Skin epidermis (tissue), 12 donors: Measurements from ENCODE around the gene SUN2.
A peak's percentile ranks its signal among the peaks of the same experiment; 100 is the strongest.

Experiments
- H3K27ac ChIP-seq, 21 experiments: fragments of 200-600 bp; sonication (generic) in 11 of 21; one replicate each; pipeline ENCODE4 v1.5.0; 2020; ENCODE audit warnings: mild to moderate bottlenecking in 3 of 21, inconsistent platforms in 2 of 21, moderate library complexity in 2 of 21
- H3K4me3 ChIP-seq, 7 experiments: fragments of 200-600 bp; sonication (generic) in 2 of 7; one replicate each; pipeline ENCODE4 v1.5.0; 2020; ENCODE audit warnings: inconsistent platforms in 2 of 7, mild to moderate bottlenecking in 2 of 7, moderate library complexity in 1 of 7

The SUN2 gene

DNA sequence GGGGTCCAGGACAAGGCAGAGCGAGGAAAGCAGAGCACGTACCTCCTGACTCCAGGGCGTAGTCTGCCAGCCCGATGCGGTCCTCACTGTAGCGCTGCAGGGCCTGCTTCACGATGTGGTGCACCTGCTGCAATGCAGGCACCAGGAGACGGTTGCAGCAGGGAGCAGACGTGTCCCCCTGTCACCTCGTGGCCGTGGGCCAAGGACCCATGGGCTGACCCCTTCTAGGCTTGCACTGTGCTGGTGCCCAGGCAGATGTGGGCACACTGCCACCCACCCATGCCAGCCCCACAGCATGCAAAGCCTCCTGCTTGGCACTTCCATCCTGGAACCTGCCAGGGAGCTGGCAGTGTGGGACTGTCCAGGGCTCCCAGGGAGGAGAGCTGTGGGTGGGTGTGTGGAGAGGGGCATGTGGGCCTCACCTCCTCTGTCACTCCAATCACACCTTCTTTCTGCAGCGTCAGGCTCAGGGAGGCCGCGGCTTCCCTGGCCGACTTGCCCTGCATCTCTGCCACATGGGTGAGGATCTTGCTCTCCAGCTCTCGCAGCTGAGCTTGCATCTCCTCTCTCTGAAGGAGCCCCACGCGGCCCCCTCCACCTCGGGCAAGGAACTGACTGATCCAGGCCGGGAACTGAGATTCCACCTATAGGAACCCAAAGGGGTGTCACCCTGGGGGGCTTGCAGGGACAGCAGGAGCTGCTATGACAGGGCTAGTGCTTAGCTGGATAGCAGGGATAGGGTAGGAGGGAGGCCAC lies 16.3 kb downstream of the SUN2 start:
- H3K4me3 ChIP-seq = no peak overlapping the region
- peak overlapping the region in 1 of 21 experiments; percentile 20 for H3K27ac ChIP-seq

DNA sequence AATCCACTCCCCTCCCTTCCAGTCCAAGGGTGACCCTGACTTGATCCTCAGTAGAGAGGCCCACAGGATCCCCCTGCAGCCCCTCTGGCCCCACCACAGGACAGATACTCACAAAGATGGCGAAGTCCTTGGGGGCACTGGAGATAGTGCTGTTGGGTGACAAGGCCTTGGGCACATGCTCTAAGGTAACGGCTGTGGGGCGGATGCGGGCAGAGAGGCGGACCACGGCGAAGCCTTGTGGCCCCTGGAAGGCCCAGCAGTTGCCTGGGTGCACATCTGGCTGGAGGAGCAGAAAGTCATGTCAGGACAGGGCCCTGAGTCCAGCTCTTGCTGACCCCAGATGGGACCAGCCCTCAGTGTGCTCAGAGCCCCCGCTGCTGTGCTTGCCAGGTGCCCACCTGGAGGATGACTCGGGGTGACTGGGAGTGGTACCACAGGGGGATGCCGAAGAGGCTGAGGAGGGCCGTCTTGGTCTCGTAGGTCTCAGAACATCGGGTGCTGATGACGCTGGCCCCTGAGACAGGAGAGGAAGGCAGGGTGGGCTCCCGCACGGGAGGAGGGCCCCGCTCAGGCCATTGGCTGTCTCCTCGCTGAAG lies 17.2 kb downstream of the SUN2 start:
- no peak overlapping the region for H3K27ac ChIP-seq
- H3K4me3 ChIP-seq = no peak overlapping the region

DNA sequence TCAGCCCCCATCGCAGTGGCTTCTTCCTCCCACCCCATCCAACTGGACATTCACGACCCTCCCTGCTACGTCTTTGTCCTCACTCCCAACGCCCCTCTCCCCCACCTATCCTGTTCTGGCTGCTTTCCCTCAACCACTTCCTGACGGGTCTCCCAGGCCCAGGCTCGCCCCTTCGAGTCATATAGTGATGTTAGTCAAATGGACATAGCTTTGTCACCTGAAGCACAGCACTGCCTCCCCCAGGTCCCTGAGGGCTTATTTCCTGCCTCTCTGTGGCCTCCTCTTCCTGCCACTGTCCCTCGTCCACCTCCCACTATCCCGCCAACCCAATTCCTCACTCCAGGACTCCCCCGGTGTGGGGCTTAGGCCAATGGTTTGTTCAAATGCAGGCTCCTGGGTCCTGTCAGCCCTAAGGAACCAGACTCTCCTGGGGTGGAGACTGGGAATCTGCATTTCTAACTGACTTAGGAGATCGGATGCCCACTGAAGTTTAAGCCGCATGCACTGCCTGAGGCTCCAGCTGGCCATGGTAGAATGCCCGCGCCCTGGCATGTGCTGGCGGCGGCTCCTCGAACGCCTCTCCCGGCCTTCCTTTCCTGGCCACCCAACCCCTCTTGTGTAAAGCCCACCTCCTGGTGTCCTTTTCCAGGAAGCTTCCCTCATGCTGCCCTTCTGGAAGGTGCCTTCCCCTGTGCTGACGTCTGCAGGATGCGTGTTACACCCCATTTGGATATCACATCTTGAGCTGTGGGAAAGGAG lies 18.3 kb downstream of the SUN2 start:
- no peak overlapping the region for H3K4me3 ChIP-seq
- H3K27ac ChIP-seq = no peak overlapping the region

DNA sequence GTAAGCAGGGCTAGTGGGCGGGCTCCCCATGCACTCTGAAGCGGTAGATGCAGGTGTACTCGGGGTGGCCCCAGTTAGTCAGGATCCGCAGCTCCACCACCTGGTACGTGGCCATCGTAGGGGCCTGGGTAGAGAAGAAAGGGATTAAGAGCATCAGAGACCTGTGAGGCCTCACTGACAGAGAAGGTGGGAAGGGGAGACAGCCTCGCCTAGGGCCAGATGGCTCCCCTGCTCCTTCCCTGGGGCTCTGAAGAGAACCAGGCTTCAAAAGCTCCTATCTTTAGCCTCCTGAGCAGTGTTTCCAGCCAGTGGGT lies 19.6 kb downstream of the SUN2 start:
- Histone ChIP-seq H3K4me3 (no peak overlapping the region), H3K27ac (peak overlapping the region in 2 of 21 experiments; percentile 9 to 15)

DNA sequence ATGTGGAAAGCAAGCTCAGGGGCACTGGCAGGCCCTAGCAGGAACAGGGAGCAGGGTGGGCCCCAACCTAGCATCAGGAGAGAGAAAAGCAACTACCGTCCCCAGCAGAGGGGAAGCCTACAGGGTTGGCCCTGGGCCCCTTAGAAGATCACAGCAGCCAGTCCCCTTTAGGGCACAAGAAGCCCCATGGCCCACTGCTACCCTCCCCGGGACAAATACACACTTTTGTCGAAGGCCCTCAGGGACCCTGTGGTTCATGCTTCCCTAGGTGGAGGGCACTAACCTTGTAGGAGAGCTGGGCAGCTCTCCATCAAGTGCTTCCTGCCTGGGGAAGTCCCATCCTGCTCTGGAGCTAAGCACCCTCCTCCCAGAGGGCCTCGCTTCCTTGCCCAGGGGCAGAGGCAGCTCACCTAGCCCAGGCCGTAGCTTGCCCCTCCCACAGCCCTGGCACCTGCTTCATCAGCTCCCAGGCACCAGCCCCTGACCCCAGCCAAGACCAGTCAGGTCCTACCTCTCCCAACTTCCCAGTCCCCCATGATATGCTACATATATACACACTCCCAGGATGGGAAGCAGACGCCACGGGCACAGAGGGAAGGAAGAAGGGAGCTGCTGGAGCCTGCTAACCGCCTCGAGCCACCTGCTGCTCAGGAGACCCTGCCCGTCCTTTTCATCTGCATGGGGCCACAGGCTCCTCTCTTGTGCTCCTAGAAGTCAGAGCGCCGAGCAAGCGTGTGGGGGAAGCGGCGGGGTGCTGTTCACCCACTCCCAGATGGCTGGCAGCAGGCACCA lies 20.1 kb downstream of the SUN2 start:
- H3K4me3 ChIP-seq = no peak overlapping the region
- H3K27ac ChIP-seq = peak overlapping the region in 5 of 21 experiments; percentile 9 to 27 (median 15)

DNA sequence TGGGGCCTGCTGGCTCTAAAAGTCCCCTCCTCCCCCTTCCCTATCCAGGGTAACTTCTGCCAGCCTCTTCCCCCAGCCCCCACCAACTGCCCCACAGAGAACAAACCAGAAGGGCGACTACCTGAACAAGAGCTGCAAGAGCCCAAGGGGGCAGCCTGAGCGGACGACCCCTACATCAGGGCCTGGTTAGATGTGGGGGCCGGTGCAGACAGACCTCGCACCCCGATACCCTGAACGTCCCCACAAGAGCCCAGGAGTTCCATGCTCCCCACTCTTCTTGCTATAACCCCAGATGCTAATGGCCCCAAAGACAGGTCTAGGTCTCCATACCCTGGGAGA lies 20.7 kb downstream of the SUN2 start:
- H3K27ac ChIP-seq = peak overlapping the region in 4 of 21 experiments; percentile 9 to 22 (median 12)
- no peak overlapping the region for H3K4me3 ChIP-seq

DNA sequence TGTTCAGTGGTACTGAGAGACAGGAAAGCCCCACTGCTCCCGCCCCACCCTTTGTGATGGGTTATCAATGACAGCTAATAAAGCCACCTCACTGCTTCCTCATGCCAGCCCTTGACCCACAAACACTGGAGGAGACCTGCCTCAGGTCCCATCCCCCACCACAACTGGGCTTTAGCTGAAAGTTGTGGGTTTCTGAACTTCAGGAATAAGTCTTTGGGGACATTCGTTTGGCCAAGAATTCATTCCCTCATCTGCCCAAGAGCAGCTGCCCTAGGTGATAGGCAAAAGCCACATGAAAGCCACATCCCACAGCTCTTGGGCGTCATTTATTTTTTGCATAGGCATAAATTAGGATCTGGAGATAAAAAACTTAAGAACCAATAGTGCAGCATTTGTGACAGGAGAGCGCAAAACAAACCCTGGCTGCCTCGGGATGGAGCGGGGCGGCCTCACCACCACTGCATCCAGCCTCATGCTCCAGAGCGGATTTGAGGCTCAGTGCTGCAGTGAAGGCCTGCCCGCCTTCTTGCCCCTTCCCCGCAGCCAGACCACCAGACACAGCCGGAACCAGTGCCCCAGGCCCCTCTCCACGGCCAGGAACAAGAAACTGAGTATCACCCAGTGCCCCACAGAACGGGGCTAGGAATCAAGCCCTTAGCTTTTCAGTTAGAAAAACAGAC lies 21.2 kb downstream of the SUN2 start:
- peak overlapping the region in 6 of 21 experiments; percentile 5 to 44 (median 32) for H3K27ac ChIP-seq
- H3K4me3 ChIP-seq = no peak overlapping the region

DNA sequence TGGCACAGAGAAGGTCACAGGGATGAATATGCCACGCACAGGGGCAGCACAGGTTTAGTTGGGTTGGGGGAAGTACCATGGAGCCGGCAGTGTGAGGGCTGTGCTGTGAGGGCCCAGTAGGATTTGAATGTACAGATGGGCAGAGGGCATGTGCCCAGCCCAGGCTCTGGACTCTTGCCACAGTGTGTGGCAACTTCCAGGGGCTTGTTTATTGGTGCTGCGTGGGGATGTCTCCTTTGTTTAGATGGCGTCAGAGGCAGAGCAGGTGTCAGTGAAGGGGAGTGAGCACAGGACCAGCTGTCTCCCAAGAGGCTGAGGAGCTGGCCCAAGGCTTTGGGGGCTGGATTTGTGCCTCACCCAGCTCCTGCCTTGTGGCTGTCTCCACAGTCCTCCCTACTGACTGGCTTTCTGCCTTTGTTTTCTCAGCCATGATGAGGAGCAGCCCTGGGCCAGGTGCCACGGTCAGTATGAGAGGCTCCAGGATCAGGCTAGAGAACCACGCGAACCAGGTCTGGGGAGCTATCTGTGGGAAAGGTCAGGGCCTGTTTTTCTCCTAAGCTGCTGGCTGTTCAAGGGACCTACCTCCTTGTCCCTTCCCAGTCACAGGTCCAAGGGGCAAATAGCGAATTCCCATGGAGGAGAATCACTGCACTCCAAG lies 21.9 kb downstream of the SUN2 start:
- H3K4me3 ChIP-seq = no peak overlapping the region
- H3K27ac ChIP-seq = peak overlapping the region in 7 of 21 experiments; percentile 5 to 69 (median 30)

DNA sequence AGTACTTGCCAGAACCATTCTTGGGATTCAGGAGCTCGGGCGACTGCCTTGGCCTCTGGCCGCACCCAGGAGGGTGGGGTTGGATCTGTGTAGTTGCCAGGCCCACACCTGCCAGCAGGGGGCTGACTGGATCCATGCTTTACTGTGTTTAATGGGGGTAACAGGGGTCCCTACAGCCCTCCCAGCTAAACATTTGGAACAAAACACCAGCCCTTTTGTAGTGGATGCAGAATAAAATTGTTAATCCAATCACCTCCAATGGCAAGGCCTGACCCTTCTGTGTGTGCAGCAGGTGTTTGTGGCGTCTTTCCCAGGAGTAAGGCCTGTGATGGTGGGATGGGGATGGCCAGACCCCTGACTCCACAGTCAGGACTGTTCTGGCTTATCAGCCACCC lies 22.5 kb downstream of the SUN2 start:
- H3K27ac ChIP-seq = peak overlapping the region in 9 of 21 experiments; percentile 15 to 71 (median 34)
- H3K4me3 ChIP-seq = no peak overlapping the region

DNA sequence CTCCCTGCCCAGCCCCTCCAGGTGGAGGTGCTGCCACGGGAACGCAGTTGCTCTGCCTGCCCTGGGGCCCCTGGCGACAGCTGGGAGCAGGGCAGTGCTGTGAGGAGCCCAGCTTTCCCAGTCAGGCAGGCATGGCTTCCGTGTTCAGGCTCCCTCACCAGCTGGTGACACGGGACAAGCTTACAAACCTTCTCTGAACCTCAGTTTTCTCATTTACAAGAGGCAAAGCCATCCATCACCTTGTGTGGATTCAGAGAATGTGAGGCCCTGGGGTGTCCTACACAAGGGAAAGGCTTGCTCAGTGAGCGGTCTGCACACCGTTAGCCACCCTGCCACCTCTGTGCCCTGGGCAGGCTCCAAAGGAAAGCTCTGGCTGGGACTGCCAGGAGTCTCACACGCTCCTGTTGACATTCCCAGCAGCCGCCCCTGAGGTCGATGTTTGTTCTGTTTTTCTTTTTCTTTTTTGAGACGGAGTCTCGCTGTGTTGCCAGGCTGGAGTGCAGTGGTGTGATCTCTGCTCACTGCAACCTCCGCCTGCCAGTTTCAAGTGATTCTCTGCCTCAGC lies 23.5 kb downstream of the SUN2 start:
- peak overlapping the region in 4 of 21 experiments; percentile 9 to 18 (median 14) for H3K27ac ChIP-seq
- no peak overlapping the region for H3K4me3 ChIP-seq

DNA sequence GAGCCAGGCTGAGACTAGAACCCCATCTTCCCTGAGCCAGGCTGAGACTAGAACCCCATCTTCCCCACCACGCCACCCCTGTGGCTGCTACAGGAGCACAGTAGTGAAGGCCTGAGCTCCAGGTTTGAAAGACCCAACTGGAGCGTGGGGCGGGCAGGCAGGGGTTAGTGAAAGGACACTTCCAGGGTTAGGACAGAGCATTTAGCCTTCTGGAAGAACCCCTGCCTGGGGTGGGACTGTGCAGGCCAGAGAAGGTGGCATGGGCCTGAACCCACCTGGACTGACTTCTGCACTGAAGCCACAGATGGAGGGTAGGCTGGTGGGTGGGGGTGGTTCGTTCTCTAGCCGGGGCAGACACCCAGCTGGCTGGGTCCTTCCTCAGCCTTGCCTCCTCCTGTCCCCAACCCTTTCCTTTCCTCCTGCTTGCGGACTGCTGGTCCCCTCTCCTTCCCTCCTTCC lies 24.1 kb downstream of the SUN2 start:
- Histone ChIP-seq H3K27ac (peak overlapping the region in 2 of 21 experiments; percentile 9 to 17), H3K4me3 (no peak overlapping the region)

DNA sequence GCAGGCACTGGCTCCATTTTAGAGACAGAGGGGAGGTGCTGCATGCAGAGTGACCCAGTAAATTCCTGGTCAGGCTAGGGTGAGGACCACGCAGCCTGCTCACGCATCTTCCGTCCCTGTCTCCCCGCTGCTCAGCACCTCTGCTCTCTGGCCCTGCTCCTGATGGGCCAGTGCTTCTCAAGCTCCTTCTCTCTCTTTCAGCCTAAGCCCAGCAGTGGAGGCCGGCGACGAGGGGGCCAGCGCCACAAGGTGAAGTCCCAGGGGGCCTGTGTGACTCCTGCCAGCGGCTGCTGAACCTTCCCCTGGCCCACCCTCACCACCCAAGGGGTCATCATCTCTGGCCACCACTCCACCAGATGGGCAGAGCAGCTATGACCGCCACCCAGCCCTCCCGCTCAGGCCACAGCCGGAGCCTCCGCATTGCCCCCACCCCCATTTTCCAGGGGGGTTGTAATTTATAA lies 25.4 kb downstream of the SUN2 start:
- Histone ChIP-seq H3K27ac (no peak overlapping the region), H3K4me3 (no peak overlapping the region)

DNA sequence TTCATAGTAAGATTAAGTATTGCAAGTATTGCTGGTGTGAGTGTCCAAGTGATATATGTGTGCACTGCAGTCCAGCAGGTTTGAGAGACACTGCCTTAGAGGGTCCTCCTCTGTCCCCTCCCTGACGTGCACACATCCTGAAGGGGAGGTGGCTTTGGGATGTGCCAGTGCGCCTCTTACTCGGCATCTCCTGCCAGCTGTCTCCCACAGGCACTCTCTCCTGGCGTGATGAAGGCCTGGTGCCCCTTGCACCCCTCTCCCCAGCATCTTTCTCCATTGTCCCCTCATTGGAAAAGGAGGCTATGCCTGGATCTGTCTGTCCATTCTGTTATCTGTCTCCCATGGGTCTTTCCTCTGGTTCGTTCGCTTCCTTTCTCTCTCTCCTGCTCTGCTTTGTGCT lies 25.9 kb downstream of the SUN2 start:
- no peak overlapping the region for H3K27ac ChIP-seq
- no peak overlapping the region for H3K4me3 ChIP-seq

DNA sequence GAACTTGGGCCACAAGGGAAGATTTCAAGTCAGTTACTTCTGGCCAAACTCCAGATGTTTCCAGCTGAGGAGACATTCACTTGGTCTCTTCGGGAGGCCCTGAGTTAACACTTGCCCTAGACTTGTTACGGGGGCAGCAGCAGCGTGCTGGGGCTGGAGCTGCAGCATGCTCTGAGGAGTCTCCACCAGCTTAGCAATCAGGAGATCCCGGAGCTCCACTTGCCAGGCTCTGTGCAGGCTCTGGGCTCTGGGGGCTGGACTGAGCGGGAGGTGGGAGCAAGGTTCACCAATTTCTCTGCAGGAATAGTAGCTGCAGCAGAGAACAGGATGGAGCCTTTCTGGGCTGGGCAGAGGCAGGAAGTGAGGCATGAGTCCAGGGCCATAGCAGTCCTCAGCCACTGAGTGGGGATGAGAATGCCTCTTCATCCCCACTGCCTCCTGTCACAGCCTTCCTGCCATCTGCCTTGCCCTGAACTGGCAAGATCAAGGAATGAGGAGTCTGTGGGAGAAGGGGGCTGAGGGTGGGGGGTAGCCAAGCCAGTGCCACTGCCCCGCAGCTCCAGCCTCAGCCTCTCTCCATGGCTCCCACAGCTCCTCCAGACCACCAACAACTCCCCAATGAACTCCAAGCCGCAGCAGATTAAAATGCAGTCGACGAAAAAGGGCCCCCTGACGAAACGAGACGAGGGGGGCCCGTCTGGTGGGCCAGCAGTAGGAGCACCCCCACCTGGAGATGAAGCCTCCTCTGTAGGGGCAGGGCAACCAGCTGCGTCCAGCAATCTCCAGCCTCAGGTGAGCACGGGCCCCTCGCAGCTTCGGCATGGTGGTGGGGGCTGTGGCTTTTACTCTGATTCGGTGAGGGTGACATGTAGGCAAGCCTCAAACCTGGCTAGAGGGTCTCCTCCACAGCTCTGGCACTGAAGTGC lies 26.7 kb downstream of the SUN2 start:
- Histone ChIP-seq H3K27ac (no peak overlapping the region), H3K4me3 (no peak overlapping the region)

DNA sequence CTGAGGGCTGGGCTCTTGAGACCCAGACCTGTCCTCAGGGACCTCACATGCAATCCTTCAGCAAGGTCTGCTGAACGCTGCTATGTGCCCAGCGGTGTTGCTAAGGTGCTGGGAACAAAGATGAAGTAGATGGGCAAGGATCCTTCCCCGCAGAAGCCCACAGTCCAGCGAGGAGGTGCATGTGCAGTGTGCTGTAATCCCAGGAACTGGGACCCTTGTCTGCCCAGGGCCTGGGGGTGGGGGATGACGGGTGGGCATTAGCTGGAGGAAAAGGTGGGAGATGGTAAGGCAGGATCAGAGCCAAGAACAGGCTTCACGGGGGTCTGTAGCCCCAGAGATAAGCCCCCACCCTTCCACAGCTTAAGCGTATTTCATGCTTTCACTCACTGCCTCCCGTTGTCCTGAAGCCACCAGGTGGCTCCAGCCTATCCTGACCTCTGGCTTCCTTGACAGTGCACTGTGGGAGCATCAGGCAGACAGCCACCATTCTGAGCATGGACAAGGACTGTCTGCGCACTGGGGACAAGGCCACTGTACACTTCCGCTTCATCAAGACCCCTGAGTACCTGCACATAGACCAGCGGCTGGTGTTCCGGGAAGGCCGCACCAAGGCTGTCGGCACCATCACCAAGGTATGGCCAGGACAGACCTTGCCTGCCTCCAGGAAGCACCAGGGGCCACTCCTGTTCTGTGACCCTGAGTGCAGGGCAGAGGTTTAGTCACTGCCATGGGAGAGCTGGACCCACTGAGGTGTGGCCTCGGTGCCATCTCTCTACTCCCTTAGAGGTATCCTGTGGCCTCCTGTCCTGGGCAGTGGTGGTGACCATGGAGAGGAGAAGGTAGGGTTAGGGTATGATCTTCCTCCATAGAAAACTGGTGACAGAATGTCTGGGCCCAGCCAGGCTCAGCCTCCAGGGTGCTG lies 28.0 kb downstream of the SUN2 start:
- no peak overlapping the region for H3K4me3 ChIP-seq
- H3K27ac ChIP-seq = no peak overlapping the region

DNA sequence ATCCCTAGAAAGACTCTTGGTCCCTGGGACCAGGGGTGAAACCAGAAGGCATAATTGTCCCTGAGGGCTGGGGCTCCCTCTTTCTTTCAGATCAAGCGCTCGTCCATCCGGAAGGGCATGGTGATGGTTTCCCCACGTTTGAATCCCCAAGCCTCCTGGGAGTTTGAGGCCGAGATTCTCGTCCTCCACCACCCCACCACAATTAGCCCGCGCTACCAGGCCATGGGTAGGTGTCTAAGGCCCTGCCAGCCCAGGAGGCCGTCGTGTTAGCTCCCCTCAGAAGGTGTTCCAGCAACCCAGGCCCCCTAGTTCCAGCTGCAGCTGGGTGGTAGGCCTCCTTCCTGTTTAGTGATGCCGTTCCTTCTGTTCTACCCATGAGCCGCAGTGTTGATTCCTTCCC lies 28.7 kb downstream of the SUN2 start:
- Histone ChIP-seq H3K27ac (no peak overlapping the region), H3K4me3 (no peak overlapping the region)
